ENCODE data around the gene KLK7.

- no peak for TF ChIP-seq RFX5 (IDR thresholded peaks at IDR 0.05; ENCODE audit: low read depth, low read length)
- TF ChIP-seq CTCF (conservative IDR thresholded peaks at IDR 0.05; ENCODE audit: low read depth, low read length) = no peak
- no peak for TF ChIP-seq POLR2A (IDR thresholded peaks at IDR 0.05; ENCODE audit: low read depth, low read length)
- no peak for TF ChIP-seq BHLHE40 (IDR thresholded peaks at IDR 0.05; ENCODE audit: low read depth, low read length)
- TF ChIP-seq RCOR1 (IDR thresholded peaks at IDR 0.05; ENCODE audit: insufficient replicate concordance, low read length) = no peak
- no peak for TF ChIP-seq USF2 (IDR thresholded peaks at IDR 0.05; ENCODE audit: low read depth, low read length)
- TF ChIP-seq CEBPB (IDR thresholded peaks at IDR 0.05; ENCODE audit: low read depth, low read length) = no peak
- no peak for TF ChIP-seq FOS (IDR thresholded peaks at IDR 0.05; ENCODE audit: low read depth, low read length)
- TF ChIP-seq ELK1 (IDR thresholded peaks at IDR 0.05; ENCODE audit: borderline replicate concordance, low read depth, low read length) = no peak
- no peak for TF ChIP-seq SMC3 (IDR thresholded peaks at IDR 0.05; ENCODE audit: low read depth, low read length)
- no peak for TF ChIP-seq MXI1 (IDR thresholded peaks at IDR 0.05; ENCODE audit: borderline replicate concordance, low read depth, low read length)
- TF ChIP-seq RAD21 (IDR thresholded peaks at IDR 0.05; ENCODE audit: low read length) = no peak
- TF ChIP-seq CHD1 (IDR thresholded peaks at IDR 0.05; ENCODE audit: low read depth, low read length) = no peak
These were observed 30.5 kb upstream of the KLK7 start for GRCh38 chr19:51014242-51014641.
